ENCODE data around the gene CDK14.

Gene CDK14

GRCh38 chr7:91005024-91005423 is 408.9 kb downstream of the CDK14 start:
- TF ChIP-seq CTCF (IDR thresholded peaks at IDR 0.05; ENCODE audit: low read depth, low read length) (no peak), EZH2phosphoT487 (IDR thresholded peaks at IDR 0.05; ENCODE audit: low read depth) (no peak)
- no peaks in the 10 kb centered on the region for H3K36me3 ChIP-seq (replicated peaks; ENCODE audit: low read depth, low read length)
- H4K20me1 ChIP-seq (ENCODE audit: insufficient read depth, low read length), result no peaks in the 10 kb centered on the region

GRCh38 chr7:91005841-91006240 is 409.7 kb downstream of the CDK14 start:
- H3K27ac ChIP-seq (ENCODE audit: low read length), result no peak overlapping the region
- no peaks in the 10 kb centered on the region for H3K9me3 ChIP-seq (ENCODE audit: insufficient read depth, low read length)
- no peaks in the 10 kb centered on the region for H3K36me3 ChIP-seq (replicated peaks; ENCODE audit: low read depth, low read length)
- TF ChIP-seq EZH2phosphoT487 (IDR thresholded peaks at IDR 0.05; ENCODE audit: low read depth), result no peak
- TF ChIP-seq CTCF (IDR thresholded peaks at IDR 0.05; ENCODE audit: low read depth, low read length), result no peak
- no peaks in the 10 kb centered on the region for H3K27me3 ChIP-seq (ENCODE audit: low read depth, low read length)
- no peaks in the 10 kb centered on the region for H3K79me2 ChIP-seq (ENCODE audit: low read length)
- no peak overlapping the region for H3K4me2 ChIP-seq (ENCODE audit: low read length)
- H3K4me3 ChIP-seq (ENCODE audit: low read length), result no peak overlapping the region
- H4K20me1 ChIP-seq (ENCODE audit: insufficient read depth, low read length), result no peaks in the 10 kb centered on the region
- H2AFZ ChIP-seq (ENCODE audit: low read depth, low read length), result no peak overlapping the region
- H3K4me1 ChIP-seq (ENCODE audit: low read length), result no peaks in the 10 kb centered on the region
- no peak overlapping the region for H3K9ac ChIP-seq (ENCODE audit: low read length)

More at GRCh38 chr7:91005024-91005423, 408.9 kb downstream of the CDK14 start:
- Histone ChIP-seq H3K9ac (ENCODE audit: low read length) (no peak overlapping the region), H3K79me2 (ENCODE audit: low read length) (no peaks in the 10 kb centered on the region), H3K4me3 (ENCODE audit: low read length) (no peak overlapping the region), H3K27ac (ENCODE audit: low read length) (no peak overlapping the region), H3K27me3 (ENCODE audit: low read depth, low read length) (no peaks in the 10 kb centered on the region), H2AFZ (ENCODE audit: low read depth, low read length) (no peak overlapping the region), H3K9me3 (ENCODE audit: insufficient read depth, low read length) (no peaks in the 10 kb centered on the region), H3K4me1 (ENCODE audit: low read length) (peaks cover 4% of the 10 kb centered on the region), H3K4me2 (ENCODE audit: low read length) (no peak overlapping the region)

GRCh38 chr7:91007371-91007770 is 411.2 kb downstream of the CDK14 start:
- no peaks in the 10 kb centered on the region for H3K4me1 ChIP-seq (ENCODE audit: low read length)
- H3K36me3 ChIP-seq (replicated peaks; ENCODE audit: low read depth, low read length), result no peaks in the 10 kb centered on the region
- no peaks in the 10 kb centered on the region for H4K20me1 ChIP-seq (ENCODE audit: insufficient read depth, low read length)
- no peak overlapping the region for H3K4me3 ChIP-seq (ENCODE audit: low read length)
- no peaks in the 10 kb centered on the region for H3K9me3 ChIP-seq (ENCODE audit: insufficient read depth, low read length)
- TF ChIP-seq CTCF (IDR thresholded peaks at IDR 0.05; ENCODE audit: low read depth, low read length) (no peak), EZH2phosphoT487 (IDR thresholded peaks at IDR 0.05; ENCODE audit: low read depth) (no peak)
- no peak overlapping the region for H3K4me2 ChIP-seq (ENCODE audit: low read length)
- H2AFZ ChIP-seq (ENCODE audit: low read depth, low read length), result no peak overlapping the region
- no peaks in the 10 kb centered on the region for H3K27me3 ChIP-seq (ENCODE audit: low read depth, low read length)
- no peaks in the 10 kb centered on the region for H3K79me2 ChIP-seq (ENCODE audit: low read length)
- no peak overlapping the region for H3K9ac ChIP-seq (ENCODE audit: low read length)
- H3K27ac ChIP-seq (ENCODE audit: low read length), result no peak overlapping the region

GRCh38 chr7:91013078-91013477 is 417.0 kb downstream of the CDK14 start:
- no peaks in the 10 kb centered on the region for H3K27me3 ChIP-seq (ENCODE audit: low read depth, low read length)

More at GRCh38 chr7:91013078-91013477, 417.0 kb downstream of the CDK14 start:
- Histone ChIP-seq H3K4me2 (ENCODE audit: low read length) (no peak overlapping the region), H3K79me2 (ENCODE audit: low read length) (no peaks in the 10 kb centered on the region), H3K4me3 (ENCODE audit: low read length) (no peak overlapping the region), H3K27ac (ENCODE audit: low read length) (no peak overlapping the region), H2AFZ (ENCODE audit: low read depth, low read length) (no peak overlapping the region), H3K36me3 (replicated peaks; ENCODE audit: low read depth, low read length) (no peaks in the 10 kb centered on the region), H4K20me1 (ENCODE audit: insufficient read depth, low read length) (no peaks in the 10 kb centered on the region), H3K9ac (ENCODE audit: low read length) (no peak overlapping the region), H3K9me3 (ENCODE audit: insufficient read depth, low read length) (no peaks in the 10 kb centered on the region), H3K4me1 (ENCODE audit: low read length) (no peaks in the 10 kb centered on the region)
- TF ChIP-seq EZH2phosphoT487 (IDR thresholded peaks at IDR 0.05; ENCODE audit: low read depth), result no peak
- no peak for TF ChIP-seq CTCF (IDR thresholded peaks at IDR 0.05; ENCODE audit: low read depth, low read length)

Data from OCI-LY3 (cell line).